Activated CD4-positive, alpha-beta T cell treated with anti-CD3 and anti-CD28 coated beads, Interleukin-2, amount 50 U/mL, for 16 hours (primary cell): Measurements from ENCODE around the gene MRPS12.
"Not testable (repeated sequence)": the region's sequence is repeated elsewhere in the genome, so short reads cannot be mapped to it uniquely, and the experiment has no call there.

Experiments used
- DNase-seq: peaks from one replicate; pipeline ENCODE4 v3.0.0-alpha.2; 2020

MRPS12 gene

DNA sequence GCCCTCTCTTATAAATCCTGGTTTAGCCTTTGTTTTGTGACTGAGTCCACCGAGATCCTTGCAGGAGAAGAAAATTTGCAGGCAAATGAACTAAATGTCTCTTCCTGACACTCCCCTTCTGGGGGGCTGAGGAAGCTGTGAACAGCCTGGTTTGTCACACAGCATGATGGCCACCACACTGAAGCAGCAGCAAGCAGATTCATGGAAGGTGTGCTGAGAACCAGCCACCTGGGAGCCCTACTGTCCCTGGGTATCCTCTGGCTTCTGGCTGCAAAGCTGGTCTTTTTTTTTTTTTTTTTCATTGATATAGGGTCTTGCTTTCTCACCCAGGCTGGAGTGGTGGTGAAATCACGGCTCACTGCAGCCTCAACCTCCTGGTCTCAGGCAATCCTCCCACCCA, 11.2 kb downstream of the MRPS12 start:
- no peak for DNase-seq

- no peak for DNase-seq
These were observed 11.9 kb downstream of the MRPS12 start for GRCh38 chr19:38942471-38943181.

DNA sequence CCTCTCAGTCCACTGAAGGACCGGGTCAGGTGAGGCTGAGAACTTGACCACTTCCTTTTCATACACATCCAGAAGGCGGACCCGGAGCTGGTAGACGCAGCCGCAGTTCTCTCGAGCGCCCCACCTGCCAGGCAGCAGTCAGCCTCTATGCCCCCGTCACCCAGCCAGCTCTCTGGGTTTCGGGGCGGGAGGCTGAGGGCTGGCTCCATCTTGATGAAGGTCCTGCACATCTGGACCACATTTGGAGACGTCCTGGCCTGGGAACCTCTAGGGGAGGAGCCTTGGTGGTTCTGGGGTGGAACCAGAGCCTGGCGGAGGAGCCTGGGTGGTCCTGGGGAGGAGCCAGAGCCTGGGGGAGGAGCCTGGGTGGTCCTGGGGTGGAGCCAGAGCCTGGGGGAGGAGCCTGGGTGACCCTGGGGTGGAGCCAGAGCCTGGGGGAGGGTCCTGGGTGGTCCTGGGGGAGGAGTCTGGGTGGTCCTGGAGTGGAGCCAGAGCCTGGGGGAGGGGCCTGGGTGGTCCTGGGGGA, 14.3 kb downstream of the MRPS12 start:
- DNase-seq: no peak

- no peak for DNase-seq
These were observed 15.0 kb downstream of the MRPS12 start for GRCh38 chr19:38945562-38946228.

DNA sequence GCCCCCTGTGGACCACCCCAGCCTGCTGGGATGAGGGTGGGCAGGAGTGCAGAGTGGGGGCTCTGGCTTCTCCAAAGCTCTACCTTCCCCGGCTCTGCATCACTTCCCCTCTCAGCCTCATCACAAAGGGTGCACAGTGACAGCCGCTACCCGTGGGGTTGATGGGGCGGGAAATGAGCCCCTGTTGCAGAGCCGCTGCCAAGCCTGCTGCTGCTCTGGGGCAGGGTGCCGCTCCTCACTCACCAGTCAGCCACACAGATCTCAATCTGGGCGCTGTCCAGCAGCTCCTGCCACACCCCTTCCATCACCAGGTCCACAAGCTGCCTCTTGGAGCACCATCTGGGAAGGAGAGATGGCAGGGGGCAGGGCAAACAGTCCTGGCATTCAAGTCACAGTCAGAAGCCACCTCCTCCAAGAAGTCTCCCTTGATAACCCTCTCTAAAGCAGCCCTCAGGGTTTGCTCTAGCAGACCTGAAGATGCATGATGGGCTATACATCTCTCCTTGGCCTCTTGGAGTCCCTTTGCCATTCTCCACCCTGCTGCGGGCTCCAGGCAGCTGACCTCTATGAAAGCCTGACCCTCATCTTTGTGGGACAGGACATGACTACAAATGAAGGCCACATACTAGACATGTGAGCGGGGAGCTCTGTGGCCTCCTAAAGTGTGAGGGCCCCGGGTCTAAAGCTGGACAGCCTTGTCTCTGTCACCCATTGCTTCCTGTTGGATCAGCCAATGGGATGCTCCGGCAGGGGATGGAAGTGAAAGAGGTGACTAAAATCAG, 15.7 kb downstream of the MRPS12 start:
- no peak for DNase-seq

DNA sequence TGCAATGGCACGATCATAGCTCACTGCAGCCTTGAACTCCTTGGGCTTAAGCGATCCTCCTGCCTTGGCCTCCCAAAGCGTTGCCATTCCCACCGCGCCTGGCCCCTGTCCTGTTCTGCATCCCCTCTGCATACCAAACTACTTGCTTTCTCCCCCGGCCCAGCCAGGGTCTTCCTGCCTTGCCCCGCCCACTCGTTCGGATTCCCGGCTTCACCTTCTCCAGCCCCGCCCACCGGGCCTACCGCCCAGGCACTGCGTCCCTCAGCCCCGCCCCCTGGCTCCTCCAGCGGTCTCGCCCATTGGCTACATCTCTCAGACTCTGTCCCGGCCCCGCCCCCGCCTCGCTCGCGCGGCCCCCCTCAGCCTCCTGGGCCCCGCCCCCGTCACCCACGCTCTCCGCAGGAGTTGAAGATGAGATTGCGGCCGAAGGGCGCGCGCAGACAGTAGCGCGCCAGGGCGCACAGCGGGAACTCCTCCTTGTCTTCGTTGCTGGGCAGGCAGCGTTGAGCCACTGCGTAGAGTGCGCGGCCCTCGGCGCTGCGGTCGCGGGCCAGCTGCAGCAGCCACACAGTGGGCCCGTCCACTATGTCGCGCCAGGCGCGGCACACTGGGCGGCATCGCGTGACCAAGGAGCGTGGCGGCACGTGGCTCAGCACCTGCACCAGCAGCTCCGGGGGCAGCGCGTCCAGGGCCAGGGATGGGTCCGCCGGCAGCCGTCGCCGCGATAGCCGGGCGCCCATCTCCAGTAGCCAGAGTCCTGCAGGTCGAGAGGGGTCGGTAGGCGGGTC, 19.0 kb downstream of the MRPS12 start:
- peak; percentile 84 for DNase-seq

DNA sequence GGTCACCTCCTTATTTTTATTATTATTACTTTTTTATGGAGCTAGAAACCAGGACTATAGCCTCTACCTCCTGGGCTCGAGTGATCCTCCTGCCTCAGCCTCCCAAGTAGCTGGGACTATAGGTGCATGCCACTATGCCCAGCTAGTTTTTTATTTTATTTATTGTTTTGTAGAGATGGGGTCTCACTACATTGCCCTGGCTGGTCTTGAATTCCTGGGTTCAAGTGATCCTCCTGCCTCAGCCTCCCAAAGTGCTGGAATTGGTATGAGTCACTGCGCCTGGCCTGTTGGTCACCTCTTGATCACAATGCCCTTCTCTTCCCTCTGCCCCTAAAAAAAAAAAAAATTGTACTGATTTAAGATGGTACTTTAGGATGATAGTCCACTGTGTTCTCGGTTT, 20.4 kb downstream of the MRPS12 start:
- DNase-seq: no peak

DNA sequence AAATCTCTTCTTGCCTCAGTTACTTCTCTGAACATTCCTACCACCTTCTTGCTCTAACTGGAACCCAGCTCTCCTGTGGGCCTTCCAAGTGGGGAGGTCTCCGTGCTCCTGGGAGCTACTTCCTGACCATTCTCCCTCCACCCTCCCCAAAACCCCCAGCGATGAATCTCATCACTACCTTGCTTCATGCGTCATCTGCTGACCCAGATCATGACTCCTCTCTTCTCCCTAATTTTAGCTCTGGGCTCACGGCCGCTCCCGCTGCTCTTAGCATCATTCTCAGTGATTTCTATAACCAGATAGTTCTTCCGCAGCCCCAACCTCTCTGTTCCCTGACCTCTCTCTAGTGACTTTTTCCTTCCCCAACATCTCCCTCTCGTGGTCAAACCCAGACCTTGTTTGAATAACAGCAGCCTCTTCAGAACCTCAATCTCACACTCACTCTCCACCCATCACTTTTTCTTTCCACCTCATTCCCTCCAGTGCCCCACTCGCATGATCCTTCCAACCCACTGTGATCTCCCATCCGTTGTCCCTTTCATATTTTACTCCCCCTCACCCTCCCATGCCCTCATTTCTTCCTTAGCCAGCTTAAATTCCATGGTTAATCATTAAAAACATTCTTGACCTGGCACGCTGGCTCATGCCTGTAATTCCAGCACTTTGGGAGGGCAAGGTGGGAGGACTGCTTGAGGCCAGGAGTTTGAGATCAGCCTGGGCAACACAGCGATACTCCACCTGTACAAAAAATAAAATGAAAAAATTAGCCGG, 21.8 kb downstream of the MRPS12 start:
- DNase-seq: peak; percentile 56

DNA sequence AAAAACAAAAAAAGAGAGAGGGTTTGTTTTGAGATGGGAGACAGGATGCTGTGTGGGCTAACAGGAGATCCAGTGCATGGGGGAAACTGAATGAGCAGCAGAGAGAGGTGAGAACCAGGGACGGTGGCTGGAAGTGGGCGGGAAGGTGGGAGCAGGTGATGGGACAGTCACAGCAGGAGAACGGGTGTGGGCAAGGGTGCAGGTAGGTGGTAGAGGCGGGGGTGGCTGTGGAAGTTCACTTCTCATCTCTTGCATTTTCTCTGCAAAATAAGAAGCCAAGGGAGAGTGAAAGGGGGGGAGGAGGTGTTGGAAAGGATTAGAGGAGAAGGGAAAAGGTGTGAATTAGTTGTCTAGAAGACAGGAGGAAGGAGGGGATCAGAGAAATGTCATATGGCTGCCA, 22.9 kb downstream of the MRPS12 start:
- no peak for DNase-seq

- DNase-seq: no peak
These were observed 25.5 kb downstream of the MRPS12 start for GRCh38 chr19:38956264-38956663.

DNA sequence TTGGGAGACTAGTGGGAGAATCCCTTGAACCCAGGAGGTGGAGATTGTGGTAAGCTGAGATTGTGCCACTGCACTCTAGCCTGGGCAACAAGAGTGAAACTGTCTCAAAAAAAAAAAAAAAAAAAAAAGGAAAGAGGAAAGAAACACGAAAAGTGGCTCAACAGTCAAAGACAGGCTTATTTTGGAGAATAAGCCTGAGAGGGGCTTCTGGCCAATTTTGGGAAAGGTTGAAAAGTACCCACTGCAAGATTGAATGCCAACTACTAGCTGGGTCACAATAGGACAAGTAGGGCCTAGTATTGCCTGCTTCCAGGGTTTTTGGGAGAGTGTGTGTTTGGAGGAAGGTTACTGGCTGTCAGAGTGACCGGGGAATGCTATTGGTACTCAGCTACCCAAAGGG, 27.6 kb downstream of the MRPS12 start:
- no peak for DNase-seq

DNA sequence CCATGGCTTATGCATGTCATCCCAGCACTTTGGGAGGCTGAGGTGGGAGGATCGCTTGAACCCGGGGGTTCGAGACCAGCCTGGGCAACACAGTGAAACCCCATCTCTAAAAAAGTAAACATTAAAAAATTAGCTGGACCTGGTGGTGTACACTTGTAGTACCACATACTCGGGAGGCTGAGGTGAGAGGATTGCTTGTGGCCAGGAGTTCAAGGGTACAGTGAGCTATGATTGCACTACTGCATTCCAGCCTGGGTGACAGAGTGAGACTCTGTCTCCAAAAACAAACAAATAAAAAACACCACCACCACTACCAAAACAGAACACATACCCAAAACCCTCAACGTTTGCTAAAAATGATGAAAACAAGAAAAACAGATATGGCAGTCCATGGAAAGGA, 28.9 kb downstream of the MRPS12 start:
- DNase-seq: no peak

DNA sequence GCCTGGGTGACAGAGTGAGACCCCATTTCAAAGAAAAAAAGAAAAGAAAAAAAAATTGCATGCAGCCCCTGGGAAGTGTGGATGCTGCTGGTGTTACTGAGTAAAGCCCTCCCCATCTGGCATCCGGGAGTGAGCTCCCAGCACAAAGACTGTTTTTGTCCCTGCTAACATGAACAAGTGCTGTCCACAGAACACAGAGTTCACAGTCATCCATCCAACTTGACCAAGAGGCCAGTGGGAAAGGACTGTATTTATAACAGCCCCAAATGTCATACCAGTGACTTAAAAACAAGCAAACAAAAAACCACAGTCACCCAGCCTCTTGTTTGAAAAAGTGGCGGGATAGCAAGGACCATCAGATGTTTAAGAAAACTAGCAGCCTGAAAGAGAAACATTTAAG, 34.0 kb downstream of the MRPS12 start:
- DNase-seq: no peak

- not testable (repeated sequence) for DNase-seq
These were observed 35.4 kb downstream of the MRPS12 start for GRCh38 chr19:38966149-38966548.

- no peak for DNase-seq
These were observed 40.2 kb downstream of the MRPS12 start for GRCh38 chr19:38970664-38971532.

DNA sequence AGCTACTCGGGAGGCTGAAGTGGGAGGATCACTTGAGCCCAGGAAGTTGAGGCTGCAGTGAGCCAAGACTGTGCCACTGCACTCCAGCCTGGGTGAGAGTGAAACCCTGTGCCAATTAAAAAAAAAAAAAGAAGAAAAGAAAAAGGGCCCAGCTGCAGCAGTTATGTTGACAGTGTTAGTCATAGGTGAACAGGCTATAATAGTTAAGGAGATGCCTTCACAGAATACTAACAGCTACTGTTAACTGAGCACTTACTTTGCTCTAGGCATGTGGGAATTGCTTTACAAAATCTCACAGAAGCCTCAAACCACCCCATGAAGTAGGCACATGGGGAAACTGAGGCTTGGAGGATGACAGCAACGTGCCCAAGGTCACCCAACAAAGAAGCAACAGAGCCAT, 40.9 kb downstream of the MRPS12 start:
- DNase-seq: no peak

- DNase-seq: no peak
These were observed 44.0 kb downstream of the MRPS12 start for GRCh38 chr19:38974624-38975213.

- no peak for DNase-seq
These were observed 44.6 kb downstream of the MRPS12 start, which contains the start of gene FBXO17 for GRCh38 chr19:38975214-38975860. Gene FBXO17 (minus strand): TSS chr19:38975742. CDS start chr19:38950319, 25,423 bp downstream.

- DNase-seq: no peak
These were observed 45.1 kb downstream of the MRPS12 start for GRCh38 chr19:38975861-38976271.
